ENCODE data around the gene LIMS4.
"Not testable (repeated sequence)": the region's sequence is repeated elsewhere in the genome, so short reads cannot be mapped to it uniquely, and the experiment has no call there.

DNA sequence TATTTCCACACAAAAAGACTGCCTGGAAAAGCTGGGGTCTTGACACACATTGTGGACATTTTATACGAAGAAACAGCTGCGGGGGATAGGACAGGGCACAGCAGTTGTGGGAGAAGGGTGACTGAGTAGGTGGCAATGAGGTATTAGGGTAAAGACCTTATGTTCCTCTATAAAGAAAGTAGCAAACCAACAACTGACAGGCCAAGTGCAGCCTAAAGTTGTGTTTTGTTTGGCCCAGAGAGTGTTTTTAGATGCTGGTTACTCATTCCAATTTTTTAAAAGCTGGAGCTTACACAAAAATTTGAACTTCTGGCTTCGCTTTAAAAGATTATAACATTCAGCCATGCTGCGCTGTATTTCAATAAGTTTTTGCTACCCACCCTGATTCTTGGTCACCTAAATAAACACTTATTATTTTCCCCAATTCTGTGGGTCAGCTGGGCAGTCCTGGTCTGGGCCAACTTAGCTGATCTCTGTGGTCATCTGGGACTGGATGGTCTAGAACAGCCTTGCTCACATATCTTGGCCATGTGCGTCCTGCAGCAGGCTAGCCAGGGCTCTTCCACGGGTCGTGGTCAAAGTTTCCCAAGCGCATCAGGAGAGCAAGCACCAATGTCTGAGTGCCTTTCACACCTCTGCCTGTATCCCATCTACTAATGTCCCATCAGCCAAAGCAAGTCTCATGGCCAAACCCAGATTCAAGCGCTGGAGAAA lies 51.8 kb downstream of the LIMS4 start:
- TF ChIP-seq, protein P1, sequence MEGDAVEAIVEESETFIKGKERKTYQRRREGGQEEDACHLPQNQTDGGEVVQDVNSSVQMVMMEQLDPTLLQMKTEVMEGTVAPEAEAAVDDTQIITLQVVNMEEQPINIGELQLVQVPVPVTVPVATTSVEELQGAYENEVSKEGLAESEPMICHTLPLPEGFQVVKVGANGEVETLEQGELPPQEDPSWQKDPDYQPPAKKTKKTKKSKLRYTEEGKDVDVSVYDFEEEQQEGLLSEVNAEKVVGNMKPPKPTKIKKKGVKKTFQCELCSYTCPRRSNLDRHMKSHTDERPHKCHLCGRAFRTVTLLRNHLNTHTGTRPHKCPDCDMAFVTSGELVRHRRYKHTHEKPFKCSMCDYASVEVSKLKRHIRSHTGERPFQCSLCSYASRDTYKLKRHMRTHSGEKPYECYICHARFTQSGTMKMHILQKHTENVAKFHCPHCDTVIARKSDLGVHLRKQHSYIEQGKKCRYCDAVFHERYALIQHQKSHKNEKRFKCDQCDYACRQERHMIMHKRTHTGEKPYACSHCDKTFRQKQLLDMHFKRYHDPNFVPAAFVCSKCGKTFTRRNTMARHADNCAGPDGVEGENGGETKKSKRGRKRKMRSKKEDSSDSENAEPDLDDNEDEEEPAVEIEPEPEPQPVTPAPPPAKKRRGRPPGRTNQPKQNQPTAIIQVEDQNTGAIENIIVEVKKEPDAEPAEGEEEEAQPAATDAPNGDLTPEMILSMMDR (IDR thresholded peaks at IDR 0.05): not testable (repeated sequence)
- not testable (repeated sequence) for TF ChIP-seq POLR2A (IDR thresholded peaks at IDR 0.05)

All from upper lobe of left lung (tissue), 4 donors.